ENCODE results near the gene VAMP5.

VAMP5 gene, protein sequence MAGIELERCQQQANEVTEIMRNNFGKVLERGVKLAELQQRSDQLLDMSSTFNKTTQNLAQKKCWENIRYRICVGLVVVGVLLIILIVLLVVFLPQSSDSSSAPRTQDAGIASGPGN

DNA sequence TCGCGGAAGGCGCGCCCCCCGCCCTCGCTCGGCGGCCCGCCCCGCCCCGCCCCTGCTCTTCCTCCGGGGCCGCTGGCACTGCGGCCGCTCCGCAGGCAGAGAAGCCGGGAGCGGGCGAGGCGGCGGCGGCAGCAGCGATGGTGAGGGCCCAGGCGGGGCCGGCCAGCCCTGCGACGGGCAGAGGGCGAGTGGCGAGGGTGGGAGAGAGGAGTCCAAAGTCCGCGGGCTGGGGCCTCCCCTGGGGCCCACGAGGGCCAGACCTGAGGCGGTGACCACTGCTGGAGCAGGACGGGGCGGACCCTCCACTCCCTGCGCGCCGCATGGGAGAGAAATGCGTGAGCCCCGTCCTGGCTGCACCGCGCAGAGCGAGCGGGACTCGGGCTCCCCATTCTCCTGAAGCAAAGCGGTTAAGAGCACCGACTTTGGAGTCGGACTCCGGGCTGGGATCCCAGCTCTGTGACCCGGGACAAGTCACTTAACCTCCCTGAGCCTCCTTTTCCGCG, at the start of gene VAMP5:
Gene VAMP5 (plus strand): TSS at position 78 of the 503 bp plus-strand sequence. CDS start 60 bp downstream, at position 138.
- in situ Hi-C loops (cut with HindIII; ENCODE audit: low sequenced_read_pairs) = no loop called here

DNA sequence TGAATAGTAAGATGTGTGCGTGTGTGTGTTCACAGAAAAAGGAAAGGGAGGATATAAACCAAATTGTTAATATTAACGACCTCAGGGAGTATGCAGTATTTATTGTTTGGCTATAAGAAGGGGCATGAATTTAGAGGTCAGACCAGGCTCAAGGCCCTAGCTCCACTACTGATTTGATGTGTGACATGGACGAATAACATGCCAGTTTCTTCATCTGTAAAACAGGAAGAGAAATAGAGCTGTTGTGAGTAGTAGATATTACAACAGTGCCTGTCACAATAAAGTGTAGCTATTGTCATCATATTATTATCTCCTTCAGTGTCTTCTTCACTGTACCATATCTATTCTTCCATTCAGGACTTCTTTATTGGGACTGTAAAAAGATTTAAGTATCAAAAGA, 49.4 kb upstream of the VAMP5 start:
- in situ Hi-C loops (cut with HindIII; ENCODE audit: low sequenced_read_pairs) = loop anchor here (5.0 to 25.0 kb wide), 2 partner anchors 78 to 123 kb away; partner anchors contain the start of genes CAPG and SH2D6

DNA sequence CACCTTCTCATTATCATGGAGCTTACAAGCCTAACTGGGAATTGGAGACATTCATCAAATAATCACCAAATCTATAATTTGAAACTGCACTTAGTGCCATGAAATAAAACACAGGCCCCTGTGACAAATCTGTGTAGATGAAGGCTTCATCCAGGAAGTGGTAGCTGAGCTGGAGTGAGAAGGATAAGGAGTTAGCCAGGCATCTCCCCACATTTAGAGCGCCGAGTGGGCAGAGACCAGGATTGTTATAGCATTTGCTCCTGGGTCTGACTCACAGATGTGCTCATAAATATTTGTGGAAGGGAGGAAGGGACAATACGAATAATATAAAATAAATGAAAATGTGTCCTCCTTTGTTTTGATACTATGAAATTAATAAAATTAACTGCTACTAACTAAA, 47.8 kb upstream of the VAMP5 start:
- in situ Hi-C loops (cut with HindIII; ENCODE audit: low sequenced_read_pairs) = loop anchor here (5.0 to 25.0 kb wide), 2 partner anchors 79 to 124 kb away; partner anchors contain the start of genes CAPG and SH2D6

DNA sequence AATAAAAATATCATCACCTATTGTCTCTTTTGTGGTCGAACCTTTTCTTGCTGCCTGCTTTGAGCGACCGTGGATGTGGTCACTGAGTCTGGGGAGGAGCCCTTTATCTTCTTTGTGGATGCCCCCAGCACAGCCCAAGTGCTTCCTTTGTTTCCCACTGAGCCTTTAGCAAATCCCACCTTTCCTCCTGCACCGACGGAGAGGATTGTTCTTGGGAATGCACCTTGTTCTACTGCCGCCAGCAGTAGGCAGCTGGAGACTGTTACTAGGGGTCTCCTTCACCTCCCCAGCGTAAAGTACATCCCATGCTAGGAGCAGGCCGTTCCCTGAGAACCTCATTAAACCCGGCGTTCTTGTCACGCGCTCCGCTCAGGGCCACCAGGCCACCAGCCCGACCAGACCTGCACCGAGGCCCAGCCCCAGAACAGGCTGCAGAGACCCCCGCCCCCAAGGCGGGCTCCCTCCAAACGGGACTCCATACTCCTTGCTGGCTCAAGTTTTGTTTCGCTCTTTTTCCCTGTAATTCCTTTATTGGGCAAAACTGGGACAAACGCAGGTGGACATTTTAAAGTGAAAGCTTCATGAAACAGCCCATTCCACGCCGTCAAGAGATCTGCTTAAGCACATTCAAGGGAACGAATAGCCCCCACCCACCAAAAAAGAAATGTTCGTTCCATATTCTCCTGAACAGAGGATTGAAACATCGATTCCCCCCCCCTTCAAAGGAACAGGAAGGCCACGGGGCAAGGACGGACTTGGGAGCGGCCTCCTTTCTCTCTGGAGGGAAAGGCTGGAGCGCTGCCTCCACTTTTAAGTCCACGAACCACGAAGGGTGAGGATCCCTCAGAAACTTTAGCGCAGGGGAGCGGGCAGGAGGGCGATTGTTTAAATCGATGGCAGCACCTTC, 46.4 kb upstream of the VAMP5 start:
- in situ Hi-C loops (cut with HindIII; ENCODE audit: low sequenced_read_pairs) = loop anchor here (5.0 to 25.0 kb wide), 2 partner anchors 81 to 126 kb away; partner anchors contain the start of genes CAPG and SH2D6

DNA sequence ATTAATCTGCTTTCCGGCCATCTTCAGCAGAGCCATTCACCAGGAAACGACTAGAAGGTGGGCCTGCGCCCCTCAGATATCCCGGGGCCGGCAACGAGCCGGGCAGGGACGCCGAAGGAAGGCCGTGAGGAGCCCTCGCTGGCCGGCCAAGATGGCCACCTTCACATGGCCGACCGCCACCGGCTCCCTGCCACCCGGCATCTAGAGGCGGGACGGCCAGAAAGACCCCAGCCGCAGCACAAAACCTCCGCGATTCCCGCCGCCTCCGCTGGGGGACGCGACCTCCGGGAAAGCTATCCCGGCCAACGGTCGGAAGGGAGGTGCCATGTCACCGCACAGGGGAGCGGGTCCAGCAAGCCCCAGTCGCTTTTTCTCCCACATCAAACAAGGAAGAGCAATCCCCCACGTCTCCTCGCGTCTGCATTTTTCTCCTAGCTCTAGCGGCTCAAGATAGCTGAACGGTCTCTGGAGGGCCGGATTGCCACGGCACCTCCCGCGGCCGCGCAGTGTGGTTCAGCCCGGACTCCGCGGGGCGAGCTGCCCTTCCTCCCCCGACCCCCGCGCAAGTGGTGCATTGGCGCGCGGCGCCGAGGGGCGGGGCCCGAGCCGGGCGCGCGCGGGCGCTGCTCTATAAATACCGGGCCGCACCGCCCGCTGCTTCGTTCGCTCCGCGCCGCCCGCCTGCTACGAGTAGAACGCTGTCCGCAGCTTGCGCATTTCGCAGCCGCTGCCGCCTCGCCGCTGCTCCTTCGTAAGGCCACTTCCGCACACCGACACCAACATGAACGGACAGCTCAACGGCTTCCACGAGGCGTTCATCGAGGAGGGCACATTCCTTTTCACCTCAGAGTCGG, 45.5 kb upstream of the VAMP5 start, which contains the start of gene MAT2A:
Gene MAT2A (plus strand): TSS at position 662 of the 854 bp plus-strand sequence. CDS start 120 bp downstream, at position 782.
- in situ Hi-C loops (cut with HindIII; ENCODE audit: low sequenced_read_pairs) = loop anchor here (5.0 to 25.0 kb wide), 2 partner anchors 81 to 126 kb away; partner anchors contain the start of genes CAPG and SH2D6

DNA sequence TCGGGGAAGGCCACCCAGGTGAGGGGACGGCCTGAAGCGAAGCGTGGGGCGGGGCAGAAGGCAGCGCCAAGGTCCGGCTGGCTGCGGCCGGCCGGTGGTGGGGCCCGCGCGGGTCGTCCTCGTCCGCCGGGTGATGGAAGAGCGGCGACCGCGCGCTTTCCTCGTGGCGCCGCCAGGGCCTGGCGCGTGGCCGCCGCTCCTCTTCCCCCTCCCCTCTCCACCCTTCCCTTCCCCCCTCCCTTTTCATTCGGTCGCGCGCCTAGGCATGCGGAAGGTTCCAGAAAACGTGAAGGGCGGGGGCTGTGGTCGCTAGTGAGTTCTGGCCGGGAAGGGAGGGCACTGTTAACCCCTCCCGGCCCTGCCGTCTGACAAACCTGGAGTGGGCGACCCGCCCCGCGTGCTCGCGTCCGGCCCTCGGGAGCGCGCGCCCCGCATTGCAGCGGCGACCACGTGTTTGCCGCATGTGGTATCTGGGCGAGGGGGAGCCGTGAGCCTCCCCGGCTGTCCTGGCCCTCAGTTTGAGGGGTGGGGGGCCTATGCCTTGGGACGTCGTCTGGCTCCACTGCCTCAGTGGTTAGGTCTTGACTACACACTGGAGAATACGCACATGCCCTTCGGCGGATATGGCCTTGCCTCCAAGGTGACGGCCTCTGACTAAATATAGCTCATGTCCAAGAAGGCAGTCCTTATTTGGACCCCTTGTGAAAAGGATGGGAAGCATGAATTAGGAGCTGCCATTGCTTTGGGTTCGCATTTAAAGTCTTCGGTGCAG, 44.7 kb upstream of the VAMP5 start:
- in situ Hi-C loops (cut with HindIII; ENCODE audit: low sequenced_read_pairs) = loop anchor here (5.0 to 25.0 kb wide), 2 partner anchors 82 to 127 kb away; partner anchors contain the start of genes CAPG and SH2D6

DNA sequence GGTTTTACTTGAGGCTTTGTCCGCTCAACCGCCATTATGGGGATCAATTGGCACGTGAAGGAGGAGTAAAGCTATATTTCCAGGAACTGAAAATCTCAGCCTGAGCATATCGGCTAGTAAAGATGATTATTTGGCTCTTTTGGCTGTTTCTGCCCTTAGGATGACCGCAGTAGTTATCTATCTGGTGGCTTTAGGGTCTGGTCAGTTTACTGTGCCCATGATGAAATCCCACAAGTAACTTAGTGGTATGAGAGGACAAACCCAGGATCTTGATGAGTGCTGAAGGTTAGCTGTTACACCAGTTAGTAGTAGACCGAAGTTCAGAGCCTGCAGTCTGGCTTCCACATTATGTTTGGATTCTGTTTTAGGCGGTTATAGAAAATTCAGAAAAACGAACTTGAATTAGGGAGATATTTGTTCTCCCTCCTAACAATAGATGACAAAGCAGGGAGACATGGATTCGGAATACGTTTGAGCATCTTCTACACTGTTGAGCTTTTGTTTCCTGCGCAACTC, 44.0 kb upstream of the VAMP5 start:
- in situ Hi-C loops (cut with HindIII; ENCODE audit: low sequenced_read_pairs) = loop anchor here (25.0 kb wide), 1 partner anchor 128 kb away; the partner anchor contains the start of genes CAPG and SH2D6

DNA sequence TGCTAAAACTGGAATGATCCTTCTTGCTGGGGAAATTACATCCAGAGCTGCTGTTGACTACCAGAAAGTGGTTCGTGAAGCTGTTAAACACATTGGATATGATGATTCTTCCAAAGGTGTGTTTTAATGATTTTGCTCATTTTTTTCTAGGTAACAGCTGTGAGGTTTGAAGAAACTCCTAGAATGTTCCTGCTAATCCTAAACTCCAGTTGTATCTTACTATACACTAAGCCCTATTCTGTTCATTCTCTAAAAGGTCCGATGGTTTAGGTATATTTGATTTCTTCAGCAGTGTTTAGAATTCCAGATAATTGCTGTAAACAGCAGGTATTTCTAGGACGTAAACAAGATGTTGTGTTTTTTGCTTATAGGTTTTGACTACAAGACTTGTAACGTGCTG, 43.0 kb upstream of the VAMP5 start:
- in situ Hi-C loops (cut with HindIII; ENCODE audit: low sequenced_read_pairs) = loop anchor here (25.0 kb wide), 1 partner anchor 129 kb away; the partner anchor contains the start of genes CAPG and SH2D6

DNA sequence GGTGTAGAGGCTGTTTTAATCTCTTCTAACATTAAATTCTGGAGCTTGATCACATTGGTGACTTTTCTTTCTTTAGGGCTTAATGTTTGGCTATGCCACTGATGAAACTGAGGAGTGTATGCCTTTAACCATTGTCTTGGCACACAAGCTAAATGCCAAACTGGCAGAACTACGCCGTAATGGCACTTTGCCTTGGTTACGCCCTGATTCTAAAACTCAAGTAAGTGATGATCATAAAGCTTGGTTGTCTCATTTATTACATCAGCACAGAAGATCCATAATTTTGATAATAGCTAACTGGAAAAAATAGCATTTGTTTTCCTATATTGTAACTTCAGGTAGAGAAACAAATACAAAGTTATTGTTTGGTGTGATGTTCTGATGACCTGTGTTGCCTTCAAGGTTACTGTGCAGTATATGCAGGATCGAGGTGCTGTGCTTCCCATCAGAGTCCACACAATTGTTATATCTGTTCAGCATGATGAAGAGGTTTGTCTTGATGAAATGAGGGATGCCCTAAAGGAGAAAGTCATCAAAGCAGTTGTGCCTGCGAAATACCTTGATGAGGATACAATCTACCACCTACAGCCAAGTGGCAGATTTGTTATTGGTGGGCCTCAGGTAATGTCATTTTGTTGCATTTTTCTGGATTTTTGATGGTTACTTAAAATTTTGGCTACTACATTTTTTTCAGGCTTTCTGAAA, 42.3 kb upstream of the VAMP5 start:
- in situ Hi-C loops (cut with HindIII; ENCODE audit: low sequenced_read_pairs) = loop anchor here (25.0 kb wide), 1 partner anchor 130 kb away; the partner anchor contains the start of genes CAPG and SH2D6

DNA sequence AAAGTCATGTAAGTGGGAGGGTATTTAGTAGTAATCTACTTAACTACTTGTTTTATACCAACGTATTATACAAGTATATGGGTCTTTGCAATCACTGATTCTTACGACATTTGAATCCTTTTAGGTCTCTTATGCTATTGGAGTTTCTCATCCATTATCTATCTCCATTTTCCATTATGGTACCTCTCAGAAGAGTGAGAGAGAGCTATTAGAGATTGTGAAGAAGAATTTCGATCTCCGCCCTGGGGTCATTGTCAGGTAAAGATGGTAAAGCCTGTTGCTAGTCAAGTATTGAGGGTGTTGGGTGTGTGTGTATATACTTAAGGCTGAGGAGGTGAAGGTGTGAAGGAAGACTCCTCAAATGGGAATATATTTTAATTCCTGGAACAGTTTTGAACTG, 41.5 kb upstream of the VAMP5 start:
- in situ Hi-C loops (cut with HindIII; ENCODE audit: low sequenced_read_pairs) = loop anchor here (25.0 kb wide), 1 partner anchor 130 kb away; the partner anchor contains the start of genes CAPG and SH2D6

DNA sequence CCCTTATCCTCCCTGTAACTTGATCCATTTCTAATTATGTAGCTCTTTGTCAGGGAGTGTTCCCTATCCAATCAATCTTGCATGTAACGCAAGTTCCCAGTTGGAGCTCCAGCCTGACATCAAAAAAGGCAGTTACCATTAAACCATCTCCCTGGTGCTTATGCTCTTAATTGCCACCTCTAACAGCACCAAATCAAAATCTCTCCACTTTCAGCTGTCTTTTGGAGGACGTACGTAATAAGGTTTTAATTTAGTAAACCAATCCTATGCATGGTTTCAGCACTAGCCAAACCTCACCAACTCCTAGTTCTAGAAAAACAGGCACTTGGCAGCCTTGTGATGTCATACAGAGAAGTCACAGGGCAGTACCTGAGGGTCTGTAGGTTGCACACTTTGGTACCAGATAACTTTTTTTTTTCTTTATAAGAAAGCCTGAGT, 40.0 kb upstream of the VAMP5 start:
- in situ Hi-C loops (cut with HindIII; ENCODE audit: low sequenced_read_pairs) = loop anchor here (25.0 kb wide), 1 partner anchor 132 kb away; the partner anchor contains the start of genes CAPG and SH2D6

DNA sequence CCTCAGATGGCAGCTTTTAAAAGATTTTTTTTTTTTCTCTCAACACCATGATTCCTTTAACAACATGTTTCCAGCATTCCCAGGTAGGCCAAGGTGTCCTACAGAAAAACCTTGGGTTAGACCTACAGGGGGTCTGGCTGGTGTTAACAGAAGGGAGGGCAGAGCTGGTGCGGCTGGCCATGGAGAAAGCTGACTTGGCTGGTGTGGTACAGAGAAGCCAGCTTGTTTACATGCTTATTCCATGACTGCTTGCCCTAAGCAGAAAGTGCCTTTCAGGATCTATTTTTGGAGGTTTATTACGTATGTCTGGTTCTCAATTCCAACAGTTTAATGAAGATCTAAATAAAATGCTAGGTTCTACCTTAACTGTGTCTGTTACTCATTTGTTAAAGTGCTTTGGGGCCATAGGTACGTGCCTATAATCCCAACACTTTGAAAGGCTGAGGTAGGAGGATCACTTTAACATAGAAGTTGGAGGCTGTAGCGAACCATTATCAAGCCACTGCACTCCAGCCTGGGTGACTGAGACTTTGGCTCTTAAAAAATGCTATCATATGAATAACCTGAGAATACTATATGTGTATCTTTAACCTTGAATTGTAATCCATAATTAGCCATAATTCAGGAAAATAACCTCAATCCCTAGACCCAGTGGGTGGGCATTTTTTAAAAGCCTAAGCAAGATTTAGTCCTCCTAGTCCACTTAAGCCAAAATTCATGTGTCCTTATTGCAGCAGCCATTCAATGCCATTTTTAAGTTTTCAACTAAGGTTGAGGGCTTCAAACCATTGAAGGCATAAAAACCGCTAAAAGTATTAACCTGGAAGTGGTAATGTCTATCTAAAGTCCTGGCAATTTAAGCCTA, 39.1 kb upstream of the VAMP5 start:
- in situ Hi-C loops (cut with HindIII; ENCODE audit: low sequenced_read_pairs) = loop anchor here (25.0 kb wide), 1 partner anchor 133 kb away; the partner anchor contains the start of genes CAPG and SH2D6

DNA sequence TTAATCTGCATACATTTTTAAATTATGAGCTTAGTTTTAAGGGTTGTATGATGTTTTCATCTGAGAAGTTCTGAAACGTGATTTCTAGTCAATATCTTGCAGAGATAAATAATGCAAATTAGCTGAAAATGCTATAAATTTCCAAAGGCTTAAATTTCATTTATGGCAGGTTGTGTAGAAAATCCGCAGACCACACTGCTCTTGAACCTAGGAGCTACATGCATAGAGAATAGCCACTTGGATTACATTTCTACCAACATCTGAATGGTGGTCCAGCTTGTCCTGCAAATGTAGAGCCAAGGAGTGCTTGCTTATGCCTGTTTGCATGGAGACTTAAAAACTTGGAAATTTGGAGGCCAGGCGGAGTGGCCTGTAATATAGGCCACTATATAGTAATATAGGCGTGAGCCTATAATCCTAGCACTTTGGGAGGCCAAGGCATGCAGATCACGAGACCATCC, 38.4 kb upstream of the VAMP5 start:
- in situ Hi-C loops (cut with HindIII; ENCODE audit: low sequenced_read_pairs) = loop anchor here (25.0 kb wide), 1 partner anchor 134 kb away; the partner anchor contains the start of genes CAPG and SH2D6

DNA sequence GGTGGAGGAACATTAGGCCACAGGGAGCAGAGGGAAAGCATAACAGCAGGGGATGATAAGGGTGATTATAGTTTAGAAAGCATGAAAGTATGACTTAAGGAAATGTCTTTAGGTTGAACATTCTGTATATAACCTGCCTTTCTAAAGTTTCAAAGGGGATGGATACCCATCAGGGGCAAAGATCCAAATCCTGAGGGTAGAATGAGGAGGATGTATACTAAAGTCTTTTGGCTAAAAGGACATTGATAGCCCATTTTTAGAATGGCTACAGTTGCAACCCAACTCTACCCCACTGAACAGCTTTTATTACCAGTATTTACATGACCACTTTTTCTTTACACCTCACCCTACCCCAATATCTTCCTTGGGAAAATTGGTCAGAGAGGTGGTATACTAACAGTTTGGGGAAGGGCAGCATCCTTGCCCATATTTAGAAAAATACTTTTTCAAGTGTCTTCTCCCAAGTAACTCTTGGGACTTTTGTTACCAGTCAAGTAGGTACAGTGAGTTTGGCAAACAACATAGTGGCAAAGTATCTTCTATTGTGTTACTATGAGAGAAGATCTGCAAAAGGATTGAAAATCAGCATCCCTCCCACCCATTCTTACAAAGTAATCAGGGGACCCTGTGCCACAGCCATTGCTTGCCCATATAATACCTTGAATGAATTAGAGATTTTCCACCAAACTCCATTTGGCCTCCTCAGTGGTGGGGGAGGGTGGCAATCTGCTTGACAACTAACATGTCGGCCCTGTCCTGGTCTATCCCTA, 37.0 kb upstream of the VAMP5 start:
- in situ Hi-C loops (cut with HindIII; ENCODE audit: low sequenced_read_pairs) = loop anchor here (25.0 kb wide), 1 partner anchor 135 kb away; the partner anchor contains the start of genes CAPG and SH2D6

DNA sequence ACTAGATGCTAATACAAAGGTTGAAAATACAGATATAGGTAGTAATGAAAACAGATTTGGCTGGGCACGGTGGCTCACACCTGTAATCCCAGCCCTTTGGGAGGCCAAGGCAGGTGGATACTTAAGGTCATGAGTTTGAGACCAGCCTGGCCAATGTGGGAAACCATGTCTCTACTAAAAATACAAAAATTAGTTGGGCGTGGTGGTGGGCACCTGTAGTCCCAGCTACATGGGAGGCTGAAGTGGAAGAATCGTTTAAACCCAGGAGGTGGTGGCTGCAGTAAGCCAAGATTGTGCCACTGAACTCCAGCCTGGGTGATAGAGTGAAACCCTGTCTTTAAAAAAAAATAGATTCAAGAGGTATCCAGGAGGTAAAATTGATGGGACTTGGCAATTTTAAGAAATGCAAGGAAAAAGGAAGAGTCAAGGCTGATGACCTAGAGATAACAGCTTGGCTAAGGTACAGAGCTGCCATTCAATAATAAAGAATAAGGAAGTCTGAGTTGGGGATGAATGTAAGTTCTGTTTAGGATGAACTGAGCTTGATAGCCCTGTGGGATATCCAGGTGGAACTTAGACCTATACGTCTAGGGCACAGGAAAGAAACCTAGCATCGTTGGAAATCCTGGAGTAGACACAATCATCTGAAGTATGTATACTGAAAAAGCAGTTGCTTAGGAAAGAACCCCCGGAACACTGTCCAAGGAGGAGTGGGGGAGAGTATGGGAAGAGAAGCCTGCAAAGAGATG, 36.2 kb upstream of the VAMP5 start:
- in situ Hi-C loops (cut with HindIII; ENCODE audit: low sequenced_read_pairs) = loop anchor here (25.0 kb wide), 1 partner anchor 136 kb away; the partner anchor contains the start of genes CAPG and SH2D6

DNA sequence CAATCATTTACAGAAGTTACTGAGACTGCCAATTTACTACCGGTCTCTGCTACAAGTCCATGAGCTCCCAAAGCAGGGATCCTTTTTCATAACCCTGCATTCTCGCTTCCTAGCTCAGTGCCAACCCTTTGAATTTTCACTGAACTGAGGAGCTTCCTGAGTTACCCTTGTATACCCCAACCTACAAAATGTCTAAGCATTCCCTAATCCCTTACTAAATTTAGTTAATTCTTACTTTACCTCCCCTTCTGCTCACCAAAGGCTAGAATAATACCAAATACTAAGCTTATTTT, 35.7 kb upstream of the VAMP5 start:
- in situ Hi-C loops (cut with HindIII; ENCODE audit: low sequenced_read_pairs) = loop anchor here (25.0 kb wide), 1 partner anchor 136 kb away; the partner anchor contains the start of genes CAPG and SH2D6

Data from DLD1 (cell line).